Thyroid gland (tissue), 4 donors: ENCODE data around the gene SYNPO2. TPM values are rescaled to one million over a fixed set of nuclear protein-coding genes. Genes with fewer than 3 reads are reported as not detected.

Experiments
- DNase-seq, 2 donors: peaks; one replicate each; pipeline ENCODE4 v3.0.0-alpha.2; 2019
- H3K27ac ChIP-seq, 3 donors: fragments of 200-600 bp; sonication (generic); 1 replicate in 2 of 3; 2 replicates in 1 of 3; pipeline ENCODE4 v1.5.1; 2016 to 2019; ENCODE audit warnings: mild to moderate bottlenecking in 1 of 3, moderate library complexity in 1 of 3
- H3K27me3 ChIP-seq: fragments of 200-600 bp; sonication (generic); one replicate; pipeline ENCODE4 v1.5.1; 2019
- H3K36me3 ChIP-seq, 2 donors: fragments of 200-600 bp; sonication (generic); one replicate each; pipeline ENCODE4 v1.5.1; 2016 to 2019
- H3K4me1 ChIP-seq, 2 donors: fragments of 200-600 bp; sonication (generic); one replicate each; pipeline ENCODE4 v1.5.1; 2017 to 2019
- H3K4me3 ChIP-seq, 3 donors: fragments of 200-600 bp; sonication (generic); replicated peaks in 1 of 3; 1 replicate in 2 of 3; 2 replicates in 1 of 3; pipeline ENCODE4 v1.5.1; 2016; ENCODE audit warnings: mild to moderate bottlenecking in 1 of 3
- H3K9me3 ChIP-seq: fragments of 200-600 bp; sonication (generic); one replicate; pipeline ENCODE4 v1.5.1; 2017
- CTCF ChIP-seq, 6 experiments: fragments of 200-600 bp in 3 of 6; fragments of 450-650 bp in 3 of 6; sonication (generic) in 3 of 6; IDR thresholded peaks; one replicate each; pipeline ENCODE4 v1.5.1; 2016 to 2019; ENCODE audit warnings: antibody characterized with exemption in 6 of 6, mild to moderate bottlenecking in 2 of 6, inconsistent platforms in 1 of 6, moderate library complexity in 1 of 6
- POLR2A ChIP-seq, 2 donors: fragments of 450-650 bp; IDR thresholded peaks; one replicate each; pipeline ENCODE4 v1.6.1; 2017; ENCODE audit warnings: antibody characterized with exemption in 2 of 2, mild to moderate bottlenecking in 2 of 2, moderate library complexity in 1 of 2
- WGBS, 2 donors: methylation state at CpG; one replicate each; pipeline ENCODE4 v1.1.5; 2017; 5-methylcytosine and 5-hydroxymethylcytosine counted together
- intact Hi-C: fragments of 100-400 bp; cut with DNase I; formaldehyde crosslinking; loops from one replicate; pipeline ENCODE4 v1.15.1; 2023
- total RNA-seq, 4 donors: library from RNA; depleted of rRNA; stranded (reverse); fragments of >200 nt; gene quantifications; one replicate each; pipeline ENCODE4 v1.2.3, GENCODE V29; 2016

SYNPO2 gene
- total RNA-seq, 4 donors from 2014 or later = 11.4 to 37.8 (median 23.8) TPM

GRCh38 chr4:118850488-118851173, 38.0 kb upstream of the SYNPO2 start:
- no peak overlapping the region for H3K27ac ChIP-seq
- TF ChIP-seq CTCF (IDR thresholded peaks at IDR 0.05) (no peak), POLR2A (IDR thresholded peaks at IDR 0.05) (no peak)
- no peaks in the 10 kb centered on the region for H3K27me3 ChIP-seq
- H3K4me3 ChIP-seq = peak overlapping the region; percentile 13 to 51 (median 22)
- 33 to 34% methylated on average over 8 of the region's 8 CpGs for WGBS, 2 donors
- intact Hi-C loops = no loop called here
- no peaks in the 10 kb centered on the region for H3K9me3 ChIP-seq
- H3K4me1 ChIP-seq = peaks cover 0 to 3% of the 10 kb centered on the region in 2 donors
- DNase-seq = peak; percentile 13 to 27
- no peaks in the 10 kb centered on the region for H3K36me3 ChIP-seq

DNA sequence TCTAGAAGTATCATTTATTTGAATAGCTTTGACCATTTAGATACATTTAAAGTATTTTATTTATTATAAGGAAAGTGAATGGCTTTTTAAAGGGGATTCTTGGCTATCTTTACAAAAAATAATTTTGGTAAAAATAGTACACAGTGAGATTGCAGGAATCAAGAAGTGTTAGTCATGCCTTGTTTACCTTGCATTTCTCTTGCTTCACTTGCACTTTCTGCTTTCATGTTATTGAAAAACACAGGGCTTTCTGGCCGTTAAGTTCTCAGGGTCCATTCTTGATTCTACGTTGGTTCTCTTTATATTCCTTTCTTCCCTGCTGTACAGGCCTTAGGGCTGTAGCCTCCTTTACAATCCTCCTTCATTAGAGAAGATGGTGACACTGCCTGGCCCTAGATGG, 30.9 kb upstream of the SYNPO2 start:
- no peak overlapping the region for H3K4me3 ChIP-seq
- no peaks in the 10 kb centered on the region for H3K4me1 ChIP-seq
- WGBS, 2 donors = 79 to 86% methylated on average over 2 of the region's 2 CpGs
- no peak for TF ChIP-seq POLR2A (IDR thresholded peaks at IDR 0.05)
- TF ChIP-seq CTCF (IDR thresholded peaks at IDR 0.05) = no peak
- intact Hi-C loops = no loop called here
- DNase-seq = no peak
- H3K27ac ChIP-seq = no peak overlapping the region
- no peaks in the 10 kb centered on the region for H3K36me3 ChIP-seq
- no peaks in the 10 kb centered on the region for H3K9me3 ChIP-seq
- no peaks in the 10 kb centered on the region for H3K27me3 ChIP-seq

DNA sequence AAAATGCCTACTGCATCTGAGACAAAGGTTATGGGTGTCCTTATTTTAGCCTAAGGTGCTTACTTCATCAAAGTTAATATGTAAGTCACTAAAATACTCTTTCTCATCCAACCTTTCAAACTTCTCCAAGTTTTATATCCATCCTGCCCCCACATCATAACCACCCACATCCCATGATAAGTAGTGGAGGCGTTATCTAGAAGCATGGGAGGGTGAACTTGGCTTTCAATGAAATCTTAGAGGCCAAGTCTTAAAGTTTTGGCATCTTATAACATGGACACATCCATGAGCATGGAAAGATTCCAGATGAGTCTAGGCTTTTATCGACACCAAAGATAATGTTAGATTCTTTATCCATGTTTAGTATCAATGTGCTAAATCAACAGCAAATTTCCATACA, 29.9 kb upstream of the SYNPO2 start:
- no peaks in the 10 kb centered on the region for H3K27me3 ChIP-seq
- WGBS, 2 donors = 88 to 89% methylated on average over 2 of the region's 2 CpGs
- DNase-seq = no peak
- TF ChIP-seq CTCF (IDR thresholded peaks at IDR 0.05) = no peak
- TF ChIP-seq POLR2A (IDR thresholded peaks at IDR 0.05) = no peak
- H3K4me1 ChIP-seq = no peaks in the 10 kb centered on the region
- no peak overlapping the region for H3K27ac ChIP-seq
- no peaks in the 10 kb centered on the region for H3K36me3 ChIP-seq
- no peak overlapping the region for H3K4me3 ChIP-seq
- H3K9me3 ChIP-seq = no peaks in the 10 kb centered on the region
- intact Hi-C loops = no loop called here

DNA sequence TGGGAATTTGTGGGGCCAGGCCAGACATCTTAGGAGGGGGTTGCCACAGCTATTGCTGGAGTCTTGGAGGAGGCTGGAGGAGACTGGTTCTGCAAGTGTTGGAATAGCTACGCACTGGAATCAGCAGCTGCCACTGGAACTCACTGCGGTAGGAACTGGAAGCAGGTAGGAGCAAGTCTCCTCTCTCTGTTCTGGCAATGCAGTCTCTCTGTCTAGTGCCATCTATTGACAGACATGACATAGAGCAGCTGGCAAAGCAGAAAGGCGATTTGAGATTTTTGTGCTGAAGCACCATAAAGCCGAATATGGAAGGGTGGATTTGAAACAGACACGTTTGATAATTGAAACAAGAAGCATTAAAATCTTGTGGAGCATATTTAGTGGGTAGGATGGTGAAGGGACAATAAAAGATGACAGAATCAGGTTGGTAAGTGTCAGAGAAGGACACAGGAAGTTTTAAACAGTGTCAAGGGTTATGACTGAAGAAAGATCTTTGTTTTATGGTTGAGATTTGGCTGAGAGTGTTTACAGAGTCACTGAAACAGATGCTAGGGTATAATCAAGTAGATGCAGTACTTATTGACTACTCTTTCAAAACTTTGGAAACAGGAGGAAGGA, 23.5 kb upstream of the SYNPO2 start:
- 11 to 17% methylated on average over 5 of the region's 5 CpGs for WGBS, 2 donors
- Histone ChIP-seq H3K27me3 (no peaks in the 10 kb centered on the region), H3K27ac (no peak overlapping the region), H3K36me3 (no peaks in the 10 kb centered on the region), H3K4me1 (no peaks in the 10 kb centered on the region), H3K4me3 (no peak overlapping the region), H3K9me3 (no peaks in the 10 kb centered on the region)
- peak; percentile 56 to 71 for DNase-seq
- intact Hi-C loops = no loop called here
- TF ChIP-seq CTCF (IDR thresholded peaks at IDR 0.05) = peak; percentile 20 to 80 (median 70)
- no peak for TF ChIP-seq POLR2A (IDR thresholded peaks at IDR 0.05)

- no peaks in the 10 kb centered on the region for H3K27me3 ChIP-seq
- H3K4me3 ChIP-seq = no peak overlapping the region
- H3K36me3 ChIP-seq = no peaks in the 10 kb centered on the region
- no peaks in the 10 kb centered on the region for H3K9me3 ChIP-seq
- TF ChIP-seq CTCF (IDR thresholded peaks at IDR 0.05) (no peak), POLR2A (IDR thresholded peaks at IDR 0.05) (no peak)
- WGBS, 2 donors = 89 to 96% methylated on average over 1 of the region's 1 CpG
- no peak overlapping the region for H3K27ac ChIP-seq
- no peaks in the 10 kb centered on the region for H3K4me1 ChIP-seq
- DNase-seq = no peak
- intact Hi-C loops = no loop called here
Measured at GRCh38 chr4:118866442-118866841, 22.2 kb upstream of the SYNPO2 start.
